Astrocyte of the spinal cord (primary cell): Measurements from ENCODE around the gene DDX18.

Experiments used
- DNase-seq: peaks from one replicate; pipeline ENCODE4 v3.0.0; 2011; ENCODE audit warnings: low read depth, low spot score
- H3K4me3 ChIP-seq: 2 replicates; pipeline ENCODE4 v1.5.1; 2011; ENCODE audit warnings: low read depth, mild to moderate bottlenecking, low read length, moderate library complexity
- CTCF ChIP-seq: IDR thresholded peaks from 2 replicates; pipeline ENCODE4 v1.5.1; 2012; ENCODE audit warnings: low read depth, mild to moderate bottlenecking, low read length, inconsistent platforms
- in situ Hi-C: cut with HindIII; loops from 2 replicates; pipeline ENCODE4 v1.10.0; 2017; ENCODE audit warnings: low sequenced_read_pairs

The DDX18 gene

GRCh38 chr2:117850461-117850860 lies 36.0 kb downstream of the DDX18 start:
- H3K4me3 ChIP-seq, result no peak overlapping the region
- DNase-seq, result no peak
- TF ChIP-seq CTCF, result no peak
- in situ Hi-C loops, result no loop called here

- DNase-seq, result no peak
- H3K4me3 ChIP-seq, result no peak overlapping the region
- TF ChIP-seq CTCF, result no peak
- in situ Hi-C loops, result no loop called here
Measured at GRCh38 chr2:117851969-117852368, 37.5 kb downstream of the DDX18 start.

GRCh38 chr2:117853316-117853715 lies 38.8 kb downstream of the DDX18 start:
- in situ Hi-C loops, result no loop called here
- DNase-seq, result no peak
- no peak for TF ChIP-seq CTCF
- no peak overlapping the region for H3K4me3 ChIP-seq

- DNase-seq, result no peak
- no peak for TF ChIP-seq CTCF
- in situ Hi-C loops, result no loop called here
- H3K4me3 ChIP-seq, result no peak overlapping the region
Measured at GRCh38 chr2:117853873-117854272, 39.4 kb downstream of the DDX18 start.

GRCh38 chr2:117854610-117855009 lies 40.1 kb downstream of the DDX18 start:
- in situ Hi-C loops, result no loop called here
- DNase-seq, result no peak
- no peak for TF ChIP-seq CTCF
- no peak overlapping the region for H3K4me3 ChIP-seq

- no peak for TF ChIP-seq CTCF
- in situ Hi-C loops, result no loop called here
- DNase-seq, result no peak
- H3K4me3 ChIP-seq, result no peak overlapping the region
Measured at GRCh38 chr2:117855886-117856285, 41.4 kb downstream of the DDX18 start.
